ENCODE data around the gene HTR1D. TPM values are rescaled to one million over a fixed set of nuclear protein-coding genes. Genes with fewer than 3 reads are reported as not detected.

The HTR1D gene
- total RNA-seq, 1 experiment from 2014 or later: 3.1 TPM

DNA sequence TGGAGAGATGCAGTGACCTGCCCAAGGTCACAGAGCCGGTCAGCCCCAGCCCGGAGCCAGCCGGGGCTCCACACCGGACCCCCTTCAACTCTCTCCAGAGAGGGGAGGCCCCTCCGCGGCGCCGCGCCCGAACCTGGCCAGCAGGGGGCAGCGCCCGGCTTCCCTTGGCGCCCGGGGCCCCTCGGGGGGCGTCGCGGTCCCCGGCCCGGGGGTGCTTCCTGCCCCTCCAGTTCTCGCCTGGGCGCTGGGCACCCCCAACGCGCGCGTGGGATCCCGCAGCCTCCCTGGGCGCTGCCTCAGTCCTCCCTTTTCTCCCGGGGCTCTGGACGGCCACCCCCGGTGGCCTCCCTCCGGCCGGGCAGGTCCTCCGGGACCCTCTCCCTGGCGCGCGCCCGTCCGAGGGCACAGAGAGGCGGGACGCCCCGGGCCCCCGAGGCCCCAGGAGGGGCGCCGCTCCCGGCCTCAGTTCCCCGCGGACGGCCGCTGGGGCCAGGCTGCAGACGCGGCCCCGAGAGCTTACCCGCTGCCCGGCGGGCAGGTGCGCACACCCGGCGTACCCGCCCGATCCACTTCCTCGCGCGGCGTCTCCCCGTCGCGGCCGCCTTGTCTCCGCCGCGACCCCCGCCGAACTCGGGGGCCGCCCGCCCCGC lies 406 bp downstream of the HTR1D start:
- H2BK5ac ChIP-seq (ENCODE audit: insufficient read length, low read length): no peak overlapping the region
- H3K4me3 Mint-ChIP-seq: peak overlapping the region; percentile 81 to 87
- peaks cover 45% of the 10 kb centered on the region for H3K27me3 Mint-ChIP-seq (ENCODE audit: low read depth)
- no peaks in the 10 kb centered on the region for H3K9me3 ChIP-seq (ENCODE audit: control insufficient read depth, low read depth, low read length)
- H2BK120ac ChIP-seq (ENCODE audit: low read depth, low read length, poor library complexity, severe bottlenecking): no peak overlapping the region
- no peak overlapping the region for H2BK12ac ChIP-seq (ENCODE audit: insufficient read length, low read depth, low read length)
- no peak overlapping the region for H2AK5ac ChIP-seq (ENCODE audit: insufficient read length, low read length)
- no peaks in the 10 kb centered on the region for H3K9me3 Mint-ChIP-seq
- no peak overlapping the region for H2AFZ ChIP-seq (ENCODE audit: low read length)
- no peaks in the 10 kb centered on the region for H4K20me1 ChIP-seq (ENCODE audit: control insufficient read depth, insufficient read depth, insufficient read length)
- no peak overlapping the region for H4K5ac ChIP-seq (ENCODE audit: insufficient read length, low read depth, low read length)
- H3K79me2 ChIP-seq (ENCODE audit: insufficient read depth, low read length): no peaks in the 10 kb centered on the region
- H3K27me3 ChIP-seq (ENCODE audit: insufficient read depth, low read length): no peaks in the 10 kb centered on the region
- no peak overlapping the region for H3T11ph ChIP-seq (ENCODE audit: low read length)
- H3K4ac ChIP-seq (ENCODE audit: low read depth, low read length): no peak overlapping the region
- peak overlapping the region; percentile 58 for H3K4me2 ChIP-seq (ENCODE audit: insufficient read depth, insufficient read length, low read length)
- peak; percentile 64 for DNase-seq
- H3K18ac ChIP-seq (ENCODE audit: insufficient read length, low read depth, low read length): no peak overlapping the region
- no peak overlapping the region for H2BK20ac ChIP-seq (ENCODE audit: low read depth, low read length, poor library complexity, severe bottlenecking)
- H3K9ac ChIP-seq (ENCODE audit: extremely low read depth, insufficient read length, low read length): no peak overlapping the region
- H3K56ac ChIP-seq (ENCODE audit: insufficient read length, low read depth, low read length): no peak overlapping the region
- H2BK15ac ChIP-seq (ENCODE audit: low read depth, low read length): no peak overlapping the region
- H3K79me1 ChIP-seq (ENCODE audit: insufficient read depth, low read depth, low read length, poor library complexity, severe bottlenecking): no peaks in the 10 kb centered on the region
- no peak overlapping the region; a peak in 1 of 7 replicates for H3K27ac Mint-ChIP-seq
- H4K91ac ChIP-seq (ENCODE audit: insufficient read length, low read depth, low read length): no peak overlapping the region
- H3K23ac ChIP-seq (ENCODE audit: insufficient read length, low read depth, low read length): no peak overlapping the region
- H3K4me1 ChIP-seq (ENCODE audit: insufficient read depth, low read length): no peaks in the 10 kb centered on the region
- TF ChIP-seq, protein P1, sequence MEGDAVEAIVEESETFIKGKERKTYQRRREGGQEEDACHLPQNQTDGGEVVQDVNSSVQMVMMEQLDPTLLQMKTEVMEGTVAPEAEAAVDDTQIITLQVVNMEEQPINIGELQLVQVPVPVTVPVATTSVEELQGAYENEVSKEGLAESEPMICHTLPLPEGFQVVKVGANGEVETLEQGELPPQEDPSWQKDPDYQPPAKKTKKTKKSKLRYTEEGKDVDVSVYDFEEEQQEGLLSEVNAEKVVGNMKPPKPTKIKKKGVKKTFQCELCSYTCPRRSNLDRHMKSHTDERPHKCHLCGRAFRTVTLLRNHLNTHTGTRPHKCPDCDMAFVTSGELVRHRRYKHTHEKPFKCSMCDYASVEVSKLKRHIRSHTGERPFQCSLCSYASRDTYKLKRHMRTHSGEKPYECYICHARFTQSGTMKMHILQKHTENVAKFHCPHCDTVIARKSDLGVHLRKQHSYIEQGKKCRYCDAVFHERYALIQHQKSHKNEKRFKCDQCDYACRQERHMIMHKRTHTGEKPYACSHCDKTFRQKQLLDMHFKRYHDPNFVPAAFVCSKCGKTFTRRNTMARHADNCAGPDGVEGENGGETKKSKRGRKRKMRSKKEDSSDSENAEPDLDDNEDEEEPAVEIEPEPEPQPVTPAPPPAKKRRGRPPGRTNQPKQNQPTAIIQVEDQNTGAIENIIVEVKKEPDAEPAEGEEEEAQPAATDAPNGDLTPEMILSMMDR (conservative IDR thresholded peaks at IDR 0.05): peak; percentile 97
- H4K8ac ChIP-seq (replicated peaks; ENCODE audit: insufficient read length, low read depth, low read length): no peak overlapping the region
- 0 out of 2 replicates have a peak overlapping the region, but pooled peaks have one; percentile 40 for H3K14ac ChIP-seq (ENCODE audit: insufficient read depth, low read length)
- no CpG with 5 or more reads among the region's 78 CpGs for WGBS (ENCODE audit: extremely low coverage, insufficient read length, low lambda C conversion rate)
- peaks cover 5% of the 10 kb centered on the region for H3K23me2 ChIP-seq (ENCODE audit: insufficient read length, low read depth, low read length, poor library complexity, severe bottlenecking)
- no peaks in the 10 kb centered on the region for H3K36me3 Mint-ChIP-seq (ENCODE audit: insufficient read depth in 1 of 3, low read depth in 3 of 3)
- peaks cover 16 to 27% of the 10 kb centered on the region in 2 experiments for H3K4me1 Mint-ChIP-seq
- H3K27ac ChIP-seq (ENCODE audit: insufficient read length, low read depth, low read length): no peak overlapping the region

Data from H9 (cell line).